K562 (cell line): ENCODE data around the gene ZNF837. TPM values are rescaled to one million over a fixed set of nuclear protein-coding genes. Genes with fewer than 3 reads are reported as not detected.

Experiments
- ATAC-seq: fragments of 200-7000 bp; cut with Tn5 transposase; 3 replicates; pipeline ENCODE4 v1.9.1; 2020; ENCODE audit warnings: moderate library complexity
- BruUV-seq: library from RNA; stranded (reverse); fragments of 400-500 nt; replicated peaks from 2 replicates; lab custom pipeline; 2021; lab: Mats Ljungman, UMichigan
- CTCF ChIA-PET: fragments of 300-600 bp; formaldehyde crosslinking; extraction: SDS; loops from one replicate; lab custom pipeline; 2021; ENCODE audit warnings: low intra/inter-chr PET ratio; lab: Yijun Ruan, JAX
- POLR2A ChIA-PET: fragments of 300-600, 350-650 bp; sonication (Branson Sonifier 250); formaldehyde crosslinking; extraction: SDS; loops from one replicate; lab custom pipeline; 2021; ENCODE audit warnings: antibody characterized with exemption, inconsistent platforms; lab: Yijun Ruan, JAX
- DNase-seq, 4 experiments: peaks; one replicate each; pipeline versions ENCODE4 v3.0.0 to v3.0.0-alpha.2; 2011 to 2018; ENCODE audit warnings: low spot score in 3 of 4, mixed read lengths in 3 of 4; ENCODE audit errors: extremely low read depth in 1 of 4
- FAIRE-seq: peaks from 2 replicates; lab custom pipeline; 2011; peaks lifted over from hg19 to GRCh38; lab: Jason Lieb, UNC
- H2AFZ ChIP-seq: 2 replicates; pipeline ENCODE4 v1.6.0; 2011; ENCODE audit warnings: low read depth, low read length, control low read depth, inconsistent platforms
- H3K27ac ChIP-seq: fragments of 200-600 bp; 3 replicates; pipeline ENCODE4 v1.8.0; 2011; ENCODE audit warnings: low read depth, mild to moderate bottlenecking, control low read depth, inconsistent platforms, low read length, moderate library complexity, mixed read lengths; ENCODE audit errors: extremely low read depth
- H3K27me3 ChIP-seq, 2 experiments: fragments of 300-600 bp in 1 of 2; 2 replicates in 1 of 2; 3 replicates in 1 of 2; pipeline versions ENCODE4 v1.6.0 to v1.8.0; 2011; ENCODE audit warnings: inconsistent platforms in 2 of 2, low read length in 2 of 2, mild to moderate bottlenecking in 1 of 2, mixed read lengths in 1 of 2, moderate library complexity in 1 of 2; ENCODE audit not compliant: control insufficient read depth in 2 of 2, insufficient read depth in 2 of 2
- H3K36me3 ChIP-seq: fragments of 300-600 bp; 3 replicates; pipeline ENCODE4 v1.8.0; 2011; ENCODE audit warnings: mild to moderate bottlenecking, low read length, inconsistent platforms; ENCODE audit not compliant: control insufficient read depth, insufficient read depth
- H3K4me1 ChIP-seq, 2 experiments: fragments of 200-600 bp in 1 of 2; replicated peaks in 1 of 2; 2 replicates in 1 of 2; 3 replicates in 1 of 2; pipeline versions ENCODE4 v1.5.1 to v1.8.0; 2011; ENCODE audit warnings: inconsistent platforms in 2 of 2, low read length in 2 of 2, mild to moderate bottlenecking in 1 of 2, mixed read lengths in 1 of 2, moderate library complexity in 1 of 2; ENCODE audit not compliant: control insufficient read depth in 2 of 2, insufficient read depth in 2 of 2
- H3K4me2 ChIP-seq: 2 replicates; pipeline ENCODE4 v1.6.1; 2011; ENCODE audit warnings: low read length, control low read depth, inconsistent platforms, mixed read lengths; ENCODE audit not compliant: insufficient read depth
- H3K4me3 ChIP-seq: fragments of 200-600 bp; sonication (generic), shearing (Covaris generic); 2 replicates; pipeline ENCODE4 v1.5.1; 2016; ENCODE audit warnings: control low read depth, inconsistent platforms
- H3K79me2 ChIP-seq: fragments of 200-600 bp; 3 replicates; pipeline ENCODE4 v1.8.0; 2011; ENCODE audit warnings: low read length, inconsistent platforms; ENCODE audit not compliant: control insufficient read depth, insufficient read depth
- H3K9ac ChIP-seq, 2 experiments: 2 replicates each; pipeline versions ENCODE4 v1.6.0 to v1.6.1; 2011; ENCODE audit warnings: low read depth in 2 of 2, low read length in 2 of 2, control low read depth in 1 of 2, inconsistent platforms in 1 of 2, mild to moderate bottlenecking in 1 of 2, mixed read lengths in 1 of 2; ENCODE audit not compliant: insufficient read depth in 1 of 2
- H3K9me1 ChIP-seq: one replicate; pipeline ENCODE4 v1.6.0; 2011; ENCODE audit warnings: inconsistent platforms, mild to moderate bottlenecking, low read length, moderate library complexity; ENCODE audit not compliant: control insufficient read depth, insufficient read depth
- H3K9me3 ChIP-seq: replicated peaks from 2 replicates; pipeline ENCODE4 v1.5.1; 2011; ENCODE audit warnings: low read depth, low read length, inconsistent platforms; ENCODE audit not compliant: control insufficient read depth, insufficient read depth
- H4K20me1 ChIP-seq: replicated peaks from 2 replicates; pipeline ENCODE4 v1.6.1; 2011; ENCODE audit warnings: low read length, inconsistent platforms, mixed read lengths; ENCODE audit not compliant: control insufficient read depth, insufficient read depth
- BDP1 ChIP-seq: IDR thresholded peaks from 3 replicates; pipeline ENCODE4 v1.6.1; 2011; ENCODE audit not compliant: insufficient read length, insufficient read depth
- CCNT2 ChIP-seq: IDR thresholded peaks from 2 replicates; pipeline ENCODE4 v1.6.1; 2011; ENCODE audit warnings: borderline replicate concordance, low read depth, mild to moderate bottlenecking, moderate library complexity, mixed read lengths, low read length; ENCODE audit not compliant: insufficient read length; ENCODE audit errors: extremely low read depth
- DACH1 ChIP-seq: fragments of 450-650 bp; IDR thresholded peaks from 2 replicates; pipeline ENCODE4 v1.6.1; 2018; ENCODE audit not compliant: partially characterized antibody
- FUS ChIP-seq: fragments of 200-400 bp; formaldehyde crosslinking; optimal IDR thresholded peaks from 2 replicates; pipeline ENCODE3; 2017; ENCODE audit warnings: low read depth, low read length
- LCOR ChIP-seq: sonication (generic); formaldehyde crosslinking; IDR thresholded peaks from 2 replicates; pipeline ENCODE4 v1.8.0; 2022; ENCODE audit warnings: mild to moderate bottlenecking, missing genetic modification reagents
- MCM7 ChIP-seq, 2 experiments: fragments of 450-650 bp; IDR thresholded peaks; 2 replicates each; pipeline ENCODE4 v1.6.1; 2016 to 2018
- ZC3H4 ChIP-seq: sonication (generic); formaldehyde crosslinking; IDR thresholded peaks from 2 replicates; pipeline ENCODE4 v1.9.0; 2021; ENCODE audit warnings: missing genetic modification reagents, borderline replicate concordance
- ZFP30 ChIP-seq: fragments of 250-450 bp; sonication (Bioruptor Pico); IDR thresholded peaks from 2 replicates; pipeline ENCODE4 v1.8.0; 2022; ENCODE audit warnings: moderate library complexity, mild to moderate bottlenecking, inconsistent platforms, borderline replicate concordance
- ZNF347 ChIP-seq: fragments of 450-650 bp; formaldehyde crosslinking; IDR thresholded peaks from 2 replicates; pipeline ENCODE4 v1.4.0; 2020; ENCODE audit warnings: low read depth, mild to moderate bottlenecking, moderate library complexity
- ZNF445 ChIP-seq: fragments of 250-450 bp; sonication (Bioruptor Pico); IDR thresholded peaks from 2 replicates; pipeline ENCODE4 v1.4.0; 2020; ENCODE audit warnings: low read depth, mild to moderate bottlenecking, moderate library complexity
- WGBS: fragments of 100-300 bp; shearing (Covaris generic); methylation state at CpG from one replicate; pipeline ENCODE4 v1.1.6; 2016; ENCODE audit warnings: low coverage, mixed read lengths; ENCODE audit not compliant: insufficient coverage; ENCODE audit errors: missing lambda C conversion rate; 5-methylcytosine and 5-hydroxymethylcytosine counted together
- in situ Hi-C: fragments of 300-500 bp; cut with MboI; formaldehyde crosslinking; loops from 4 replicates; pipeline ENCODE4 v1.15.0; 2018; ENCODE audit warnings: inconsistent platforms, mixed read lengths
- intact Hi-C: fragments of 100-400 bp; cut with micrococcal nuclease; formaldehyde crosslinking; loops from 2 replicates; pipeline ENCODE4 v1.14.2; 2022
- polyA plus RNA-seq, 8 experiments: library from polyadenylated mRNA; depleted of rRNA in 4 of 8; stranded (reverse) in 5 of 8; unstranded in 3 of 8; fragments of >200 nt; fragmentation: Nextera tagmentation in 2 of 8; fragmentation: Illumina TruSeq in 1 of 8; extraction: Ambion mirVana in 2 of 8; extraction: Trizol in 1 of 8; gene quantifications; 2 replicates each; pipeline versions ENCODE4 v1.2.1 to v1.2.3, GENCODE V29; 2011 to 2014; ENCODE audit warnings: inconsistent platforms in 1 of 8, missing spikeins in 1 of 8
- total RNA-seq, 7 experiments: library from RNA; depleted of rRNA in 6 of 7; stranded (reverse); fragments of >200 nt in 6 of 7; fragmentation: Illumina TruSeq in 2 of 7; extraction: Trizol in 2 of 7; gene quantifications; 2 replicates each; pipeline versions ENCODE4 v1.2.1 to v1.2.3, GENCODE V29; 2011 to 2021; ENCODE audit warnings: low replicate concordance in 1 of 7
- TF ChIP-seq, protein P1 (sequence below), 2 experiments: fragments of 450-650 bp; IDR thresholded peaks; 2 replicates each; pipeline ENCODE4 v1.6.1; 2018; ENCODE audit warnings: mild to moderate bottlenecking in 2 of 2, low read depth in 1 of 2; ENCODE audit not compliant: partially characterized antibody in 2 of 2
- TF ChIP-seq, protein P2 (sequence below): fragments of 250-450 bp; sonication (Bioruptor Pico); IDR thresholded peaks from 2 replicates; pipeline ENCODE4 v1.4.0; 2020; ENCODE audit warnings: mild to moderate bottlenecking, moderate library complexity
- TF ChIP-seq, protein P3 (sequence below): fragments of 450-650 bp; IDR thresholded peaks from one replicate; pipeline ENCODE4 v1.6.1; 2018; ENCODE audit warnings: mild to moderate bottlenecking, moderate library complexity; ENCODE audit not compliant: partially characterized antibody

ZNF837 gene
- total and polyA plus RNA-seq, 9 of the 15 experiments (the other 6 are each of a cell fraction or from before 2014, with no cell fraction given): 0.11 to 2.1 (median 0.57) TPM; not detected in 4

DNA sequence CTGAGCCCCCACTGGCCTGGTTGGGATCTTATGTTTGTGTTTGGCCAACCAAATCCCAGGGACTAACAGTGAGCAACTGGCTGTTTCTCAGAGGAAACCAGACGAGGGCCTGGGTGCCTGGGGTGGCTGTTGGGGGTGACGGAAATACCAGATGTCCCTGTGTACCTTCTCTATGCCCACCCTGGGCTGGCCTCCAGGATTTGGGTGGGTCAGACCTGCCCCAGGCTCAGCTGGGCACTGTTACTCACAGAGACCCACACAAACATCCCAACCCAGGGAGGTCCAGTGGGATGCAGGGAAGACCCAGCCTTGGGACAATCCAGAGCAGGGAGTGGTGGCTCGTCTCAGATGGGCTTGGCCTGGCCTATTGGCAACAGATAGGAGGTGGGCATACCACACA, 45.2 kb downstream of the ZNF837 start:
- no peak overlapping the region for H3K4me2 ChIP-seq
- no peaks in the 10 kb centered on the region for H3K27me3 ChIP-seq
- H3K4me3 ChIP-seq: no peak overlapping the region
- DNase-seq: no peak
- ChIA-PET POLR2A (interaction anchor here (0.6 kb wide), 1 partner anchor 50 kb away, joined by 3 read pairs; no protein-coding TSS in a partner anchor), CTCF (no interaction called here)
- H3K36me3 ChIP-seq: peaks cover 53% of the 10 kb centered on the region
- in situ Hi-C loops: no loop called here
- no TSS peak for BruUV-seq
- TF ChIP-seq LCOR (CRISPR knock-in tag) (no peak), CCNT2 (no peak), ZNF445 (CRISPR knock-in tag) (no peak), ZC3H4 (no peak), ZFP30 (CRISPR knock-in tag) (no peak), BDP1 (no peak), DACH1 (no peak), FUS (no peak), ZNF347 (no peak), MCM7 (IDR thresholded peaks at IDR 0.05) (no peak)
- TF ChIP-seq, protein P1, sequence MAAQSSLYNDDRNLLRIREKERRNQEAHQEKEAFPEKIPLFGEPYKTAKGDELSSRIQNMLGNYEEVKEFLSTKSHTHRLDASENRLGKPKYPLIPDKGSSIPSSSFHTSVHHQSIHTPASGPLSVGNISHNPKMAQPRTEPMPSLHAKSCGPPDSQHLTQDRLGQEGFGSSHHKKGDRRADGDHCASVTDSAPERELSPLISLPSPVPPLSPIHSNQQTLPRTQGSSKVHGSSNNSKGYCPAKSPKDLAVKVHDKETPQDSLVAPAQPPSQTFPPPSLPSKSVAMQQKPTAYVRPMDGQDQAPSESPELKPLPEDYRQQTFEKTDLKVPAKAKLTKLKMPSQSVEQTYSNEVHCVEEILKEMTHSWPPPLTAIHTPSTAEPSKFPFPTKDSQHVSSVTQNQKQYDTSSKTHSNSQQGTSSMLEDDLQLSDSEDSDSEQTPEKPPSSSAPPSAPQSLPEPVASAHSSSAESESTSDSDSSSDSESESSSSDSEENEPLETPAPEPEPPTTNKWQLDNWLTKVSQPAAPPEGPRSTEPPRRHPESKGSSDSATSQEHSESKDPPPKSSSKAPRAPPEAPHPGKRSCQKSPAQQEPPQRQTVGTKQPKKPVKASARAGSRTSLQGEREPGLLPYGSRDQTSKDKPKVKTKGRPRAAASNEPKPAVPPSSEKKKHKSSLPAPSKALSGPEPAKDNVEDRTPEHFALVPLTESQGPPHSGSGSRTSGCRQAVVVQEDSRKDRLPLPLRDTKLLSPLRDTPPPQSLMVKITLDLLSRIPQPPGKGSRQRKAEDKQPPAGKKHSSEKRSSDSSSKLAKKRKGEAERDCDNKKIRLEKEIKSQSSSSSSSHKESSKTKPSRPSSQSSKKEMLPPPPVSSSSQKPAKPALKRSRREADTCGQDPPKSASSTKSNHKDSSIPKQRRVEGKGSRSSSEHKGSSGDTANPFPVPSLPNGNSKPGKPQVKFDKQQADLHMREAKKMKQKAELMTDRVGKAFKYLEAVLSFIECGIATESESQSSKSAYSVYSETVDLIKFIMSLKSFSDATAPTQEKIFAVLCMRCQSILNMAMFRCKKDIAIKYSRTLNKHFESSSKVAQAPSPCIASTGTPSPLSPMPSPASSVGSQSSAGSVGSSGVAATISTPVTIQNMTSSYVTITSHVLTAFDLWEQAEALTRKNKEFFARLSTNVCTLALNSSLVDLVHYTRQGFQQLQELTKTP (IDR thresholded peaks at IDR 0.05; ENCODE audit: low read depth in 1 of 2, partially characterized antibody in 2 of 2): no peak
- TF ChIP-seq, protein P2, sequence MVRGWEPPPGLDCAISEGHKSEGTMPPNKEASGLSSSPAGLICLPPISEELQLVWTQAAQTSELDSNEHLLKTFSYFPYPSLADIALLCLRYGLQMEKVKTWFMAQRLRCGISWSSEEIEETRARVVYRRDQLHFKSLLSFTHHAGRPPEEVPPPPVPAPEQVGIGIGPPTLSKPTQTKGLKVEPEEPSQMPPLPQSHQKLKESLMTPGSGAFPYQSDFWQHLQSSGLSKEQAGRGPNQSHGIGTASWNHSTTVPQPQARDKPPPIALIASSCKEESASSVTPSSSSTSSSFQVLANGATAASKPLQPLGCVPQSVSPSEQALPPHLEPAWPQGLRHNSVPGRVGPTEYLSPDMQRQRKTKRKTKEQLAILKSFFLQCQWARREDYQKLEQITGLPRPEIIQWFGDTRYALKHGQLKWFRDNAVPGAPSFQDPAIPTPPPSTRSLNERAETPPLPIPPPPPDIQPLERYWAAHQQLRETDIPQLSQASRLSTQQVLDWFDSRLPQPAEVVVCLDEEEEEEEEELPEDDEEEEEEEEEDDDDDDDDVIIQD: no peak
- TF ChIP-seq, protein P3, sequence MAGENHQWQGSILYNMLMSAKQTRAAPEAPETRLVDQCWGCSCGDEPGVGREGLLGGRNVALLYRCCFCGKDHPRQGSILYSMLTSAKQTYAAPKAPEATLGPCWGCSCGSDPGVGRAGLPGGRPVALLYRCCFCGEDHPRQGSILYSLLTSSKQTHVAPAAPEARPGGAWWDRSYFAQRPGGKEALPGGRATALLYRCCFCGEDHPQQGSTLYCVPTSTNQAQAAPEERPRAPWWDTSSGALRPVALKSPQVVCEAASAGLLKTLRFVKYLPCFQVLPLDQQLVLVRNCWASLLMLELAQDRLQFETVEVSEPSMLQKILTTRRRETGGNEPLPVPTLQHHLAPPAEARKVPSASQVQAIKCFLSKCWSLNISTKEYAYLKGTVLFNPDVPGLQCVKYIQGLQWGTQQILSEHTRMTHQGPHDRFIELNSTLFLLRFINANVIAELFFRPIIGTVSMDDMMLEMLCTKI: no peak
- peaks cover 2% of the 10 kb centered on the region; the same call in 1 of the 2 replicates for H3K9me3 ChIP-seq
- no peaks in the 10 kb centered on the region for H3K9me1 ChIP-seq
- H3K27ac ChIP-seq: no peak overlapping the region
- no peak overlapping the region for H3K9ac ChIP-seq
- H3K79me2 ChIP-seq: peaks cover 4% of the 10 kb centered on the region; the same call in 1 of the 3 replicates
- H4K20me1 ChIP-seq: no peaks in the 10 kb centered on the region
- intact Hi-C loops: no loop called here
- 80% methylated on average over 3 of the region's 3 CpGs for WGBS
- FAIRE-seq: no peak
- no peak overlapping the region for H2AFZ ChIP-seq
- H3K4me1 ChIP-seq: peaks cover 9 to 13% of the 10 kb centered on the region in 2 experiments; a peak in 4 of 5 replicates
- no peak for ATAC-seq
